ENCODE data around the gene CCDC85B.

Gene CCDC85B

DNA sequence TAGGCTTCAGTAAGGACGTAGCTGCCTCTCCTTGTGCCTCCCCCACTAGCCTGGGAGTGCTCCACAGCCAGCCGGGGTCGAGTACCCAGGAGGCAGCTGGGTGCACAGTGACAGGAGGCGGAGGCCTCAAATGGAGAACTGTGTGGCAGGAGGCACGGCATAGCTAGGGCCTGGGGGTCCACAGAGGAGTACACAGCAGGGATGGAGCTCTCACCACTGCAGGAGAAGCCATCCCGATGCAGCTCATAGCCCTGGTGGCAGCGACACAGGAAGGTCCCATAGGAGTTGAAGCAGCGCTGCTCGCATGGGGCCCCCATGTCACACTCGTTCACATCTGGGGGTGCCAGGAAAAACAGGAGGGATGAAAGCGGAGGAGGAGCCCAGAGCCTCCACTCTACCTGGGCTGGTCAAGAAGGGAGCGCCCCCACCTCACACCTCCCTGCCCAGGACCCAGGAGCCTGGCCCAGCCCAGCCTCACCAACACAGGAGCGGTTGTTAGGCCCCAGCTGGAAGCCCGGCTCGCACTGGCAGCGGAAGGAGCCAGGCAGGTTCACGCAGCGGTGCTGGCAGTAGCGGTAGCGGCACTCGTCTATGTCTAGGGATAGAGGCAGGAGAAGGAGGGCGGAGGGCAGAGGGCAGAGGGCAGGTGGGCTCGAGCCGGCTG lies 20.7 kb upstream of the CCDC85B start:
- DNase-seq, result no peak

DNA sequence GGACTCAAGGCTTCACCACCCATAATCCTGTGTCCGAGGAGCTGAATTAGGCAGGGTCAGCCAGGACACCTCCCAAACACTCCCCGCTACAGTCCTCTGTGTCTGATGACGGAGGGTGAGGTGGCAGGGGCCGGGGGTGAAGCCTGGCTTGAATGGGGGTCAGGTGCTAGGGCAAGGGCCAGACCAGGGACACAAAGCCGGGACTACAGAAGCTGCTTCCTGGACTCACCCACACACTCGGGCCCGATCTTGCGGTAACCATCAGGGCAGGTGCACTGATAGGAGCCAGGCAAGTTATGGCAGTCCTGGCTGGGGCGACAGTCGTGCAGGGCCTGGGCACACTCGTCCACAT lies 20.2 kb upstream of the CCDC85B start:
- no peak for DNase-seq

DNA sequence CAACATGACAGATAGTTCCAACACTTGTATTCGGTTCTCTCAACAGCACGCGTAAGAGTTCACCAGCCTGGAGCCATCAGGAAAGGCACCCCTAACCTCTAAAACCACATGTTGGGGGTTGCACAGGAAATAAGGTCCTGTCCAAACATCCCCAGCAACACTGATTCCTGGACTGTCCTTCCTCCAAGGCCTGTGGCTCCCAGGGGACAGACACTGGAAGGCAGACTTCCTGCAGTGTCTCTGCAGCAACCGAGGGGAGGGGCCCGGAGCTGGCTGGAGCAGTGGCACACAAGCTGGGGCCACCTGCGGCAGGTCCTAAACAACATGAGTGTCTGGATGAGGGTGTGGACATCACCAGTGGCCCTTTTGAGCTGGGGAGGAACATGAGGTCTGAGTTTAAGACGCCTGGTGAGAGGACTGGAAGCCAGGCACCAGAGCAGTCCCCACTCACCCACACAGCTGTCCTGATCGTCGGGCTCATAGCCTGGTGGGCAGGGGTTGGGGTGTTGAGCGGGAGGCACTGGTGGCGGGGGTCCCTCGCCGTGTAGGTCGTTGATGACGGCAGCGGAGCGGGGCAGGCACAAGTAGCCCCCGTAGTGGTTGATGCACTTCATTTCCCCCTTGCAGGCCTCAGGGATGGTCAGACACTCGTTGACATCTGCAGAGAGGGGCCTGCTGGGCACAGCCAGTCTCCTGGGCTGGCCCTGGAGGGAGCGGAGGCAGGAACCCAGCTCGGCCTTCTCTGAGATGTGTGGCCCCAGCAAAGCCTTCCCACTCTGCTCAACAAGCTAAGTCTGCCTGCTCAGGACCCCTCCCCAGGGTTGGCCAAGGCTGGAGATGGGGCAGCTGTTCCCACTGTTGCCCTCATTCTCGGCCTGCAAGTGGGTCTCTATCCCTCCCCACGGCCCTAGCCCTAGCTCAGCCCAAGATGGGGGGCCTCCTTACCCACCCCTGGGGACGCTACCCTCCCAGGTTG lies 19.5 kb upstream of the CCDC85B start:
- DNase-seq, result no peak

DNA sequence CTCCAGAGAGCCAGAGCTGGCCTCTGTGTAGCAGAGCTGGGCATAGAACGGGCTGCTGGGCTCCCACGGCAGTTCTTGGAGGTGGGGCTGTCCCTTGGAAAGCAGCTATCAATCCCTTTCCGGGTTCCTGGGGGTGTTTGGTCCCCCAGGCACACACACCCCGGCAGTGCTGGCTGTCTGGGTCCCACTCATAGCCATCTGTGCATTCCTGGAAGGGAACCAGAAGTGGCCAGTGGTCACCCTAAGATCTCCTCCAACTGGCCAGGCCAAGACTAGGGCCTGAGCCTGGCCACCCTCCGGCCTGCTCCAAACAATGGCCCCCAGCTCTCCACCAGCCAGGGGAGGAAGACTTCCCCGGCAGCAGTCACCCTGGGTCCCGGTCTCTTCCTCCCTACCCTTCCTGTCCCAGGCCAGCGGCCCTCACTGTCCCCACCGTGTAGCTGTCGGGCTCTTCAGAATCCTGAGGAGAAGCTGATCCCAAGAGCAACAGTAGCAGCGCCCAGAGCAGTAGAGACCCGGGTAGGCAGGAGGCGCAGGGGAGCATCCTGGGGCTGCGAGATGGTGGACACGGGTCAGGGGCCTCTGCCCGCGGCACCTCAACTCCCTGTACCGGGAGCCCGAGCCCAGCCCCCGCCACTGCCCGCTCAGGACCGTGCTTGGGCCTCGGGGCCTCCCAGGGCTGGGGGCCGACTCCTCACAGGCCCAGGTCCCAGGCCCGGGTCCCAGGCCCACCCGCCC lies 18.5 kb upstream of the CCDC85B start:
- no peak for DNase-seq

- DNase-seq, result no peak
These were observed 17.7 kb upstream of the CCDC85B start, which contains the start of gene EFEMP2 for GRCh38 chr11:65872586-65873317. TSS of gene EFEMP2 (minus strand) at chr11:65872800. CDS start at chr11:65872354, 446 bp downstream.

DNA sequence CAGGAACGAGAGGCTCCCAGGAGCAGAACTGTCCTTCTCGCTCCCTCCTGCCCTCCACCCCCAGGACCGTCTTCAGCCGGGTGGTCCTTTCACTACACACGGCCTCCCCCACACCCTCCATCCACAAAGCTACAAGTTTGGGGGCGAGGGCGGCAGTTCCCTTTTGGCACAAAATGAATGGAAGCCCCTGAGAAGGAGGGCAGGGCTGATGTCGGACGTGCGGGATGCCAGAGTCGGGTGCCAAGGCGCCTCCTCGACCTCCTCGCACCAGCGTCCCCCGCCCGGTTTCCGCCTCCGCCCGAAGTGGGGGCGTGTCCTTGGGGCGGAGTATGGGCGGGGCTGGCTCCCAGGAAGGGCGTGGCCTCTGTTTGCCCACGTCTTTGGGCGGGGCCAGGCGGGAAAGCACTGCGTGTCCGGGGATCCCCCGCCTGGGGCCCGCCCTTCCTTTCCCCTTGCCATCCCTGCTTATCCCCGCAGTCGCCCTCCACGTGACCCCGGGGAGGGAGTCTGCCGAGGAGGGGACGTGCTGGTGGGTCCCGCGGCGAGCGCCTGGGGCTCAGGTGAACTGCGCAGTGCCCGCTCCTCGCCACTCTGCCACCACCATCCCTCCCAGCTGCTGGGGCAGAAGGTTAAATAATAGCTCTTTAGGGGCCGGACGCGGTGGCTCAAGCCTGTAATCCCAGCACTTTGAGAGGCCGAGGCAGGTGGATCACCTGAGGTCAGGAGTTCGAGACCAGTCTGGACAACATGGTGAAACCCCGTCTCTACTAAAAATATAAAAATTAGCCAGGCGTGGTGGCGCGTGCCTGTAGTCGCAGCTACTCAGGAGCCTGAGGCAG lies 16.9 kb upstream of the CCDC85B start:
- peak; percentile 73 for DNase-seq

DNA sequence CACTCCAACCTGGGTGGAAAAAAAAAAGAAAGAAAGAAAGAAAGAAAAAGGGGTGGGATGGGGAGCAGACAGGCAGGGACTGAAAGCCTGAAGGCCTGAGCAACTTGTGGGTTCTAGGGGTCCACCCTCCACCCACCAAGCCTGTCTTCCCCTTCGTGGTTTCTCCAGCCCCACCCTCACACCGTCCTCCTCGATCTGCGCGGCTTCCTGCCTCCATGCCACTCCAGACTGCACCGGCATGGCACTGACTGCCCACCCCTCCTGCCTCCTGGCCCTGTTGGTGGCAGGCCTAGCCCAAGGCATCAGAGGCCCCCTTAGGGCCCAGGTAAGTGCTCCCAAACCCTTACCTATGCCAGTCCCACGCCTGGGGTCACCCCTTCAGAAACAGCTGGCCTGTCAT lies 10.9 kb upstream of the CCDC85B start, which contains the start of gene CTSW:
Gene CTSW, plus strand, starts transcription at position 221 of the 400 bp plus-strand sequence. Its CDS starts 18 bp downstream, at position 239.
- no peak for DNase-seq

DNA sequence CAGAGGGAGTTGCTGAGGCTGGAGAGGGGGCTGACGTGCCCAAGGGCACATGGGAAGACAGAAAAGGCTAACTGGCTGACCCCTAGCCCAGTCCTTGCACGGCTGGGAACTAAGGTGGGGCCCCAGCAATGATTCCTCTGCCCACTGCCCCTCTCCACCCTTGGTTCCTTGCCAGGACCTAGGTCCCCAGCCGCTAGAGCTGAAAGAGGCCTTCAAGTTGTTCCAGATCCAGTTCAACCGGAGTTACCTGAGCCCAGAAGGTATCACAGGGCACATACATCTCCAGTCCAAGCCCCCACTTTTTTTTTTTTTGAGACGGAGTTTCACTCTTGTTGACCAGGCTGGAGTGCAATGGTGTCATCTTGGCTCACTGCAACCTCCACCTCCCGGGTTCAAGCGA lies 10.4 kb upstream of the CCDC85B start:
- no peak for DNase-seq

DNA sequence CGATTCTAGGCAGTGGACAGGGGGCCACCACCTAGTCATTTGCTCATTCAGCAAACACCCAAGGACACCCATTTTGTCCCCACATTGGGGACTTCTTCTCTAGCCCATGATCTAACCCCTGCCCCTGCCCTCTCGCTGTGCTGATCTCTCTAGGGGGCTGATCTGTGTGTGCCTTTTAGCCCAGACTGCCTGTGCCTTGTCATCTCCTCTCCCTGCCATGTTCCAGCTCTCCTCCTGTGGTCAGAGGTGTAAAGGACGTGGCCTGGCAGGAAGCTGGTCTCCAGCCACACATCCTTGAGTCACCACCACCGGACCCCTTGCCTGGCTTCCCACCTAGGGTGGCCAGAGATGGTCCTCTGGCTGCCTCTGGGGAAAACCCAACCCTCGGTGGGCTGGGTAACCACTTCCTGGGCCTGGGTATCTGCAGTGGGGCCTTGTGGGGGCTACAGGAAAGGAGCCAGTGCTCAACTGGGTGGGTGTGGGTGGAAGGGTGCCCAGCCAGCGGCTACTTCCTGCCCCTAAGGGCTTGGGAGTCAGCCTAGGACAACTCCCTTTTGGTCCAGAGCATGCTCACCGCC lies 9.5 kb upstream of the CCDC85B start:
- DNase-seq, result no peak

DNA sequence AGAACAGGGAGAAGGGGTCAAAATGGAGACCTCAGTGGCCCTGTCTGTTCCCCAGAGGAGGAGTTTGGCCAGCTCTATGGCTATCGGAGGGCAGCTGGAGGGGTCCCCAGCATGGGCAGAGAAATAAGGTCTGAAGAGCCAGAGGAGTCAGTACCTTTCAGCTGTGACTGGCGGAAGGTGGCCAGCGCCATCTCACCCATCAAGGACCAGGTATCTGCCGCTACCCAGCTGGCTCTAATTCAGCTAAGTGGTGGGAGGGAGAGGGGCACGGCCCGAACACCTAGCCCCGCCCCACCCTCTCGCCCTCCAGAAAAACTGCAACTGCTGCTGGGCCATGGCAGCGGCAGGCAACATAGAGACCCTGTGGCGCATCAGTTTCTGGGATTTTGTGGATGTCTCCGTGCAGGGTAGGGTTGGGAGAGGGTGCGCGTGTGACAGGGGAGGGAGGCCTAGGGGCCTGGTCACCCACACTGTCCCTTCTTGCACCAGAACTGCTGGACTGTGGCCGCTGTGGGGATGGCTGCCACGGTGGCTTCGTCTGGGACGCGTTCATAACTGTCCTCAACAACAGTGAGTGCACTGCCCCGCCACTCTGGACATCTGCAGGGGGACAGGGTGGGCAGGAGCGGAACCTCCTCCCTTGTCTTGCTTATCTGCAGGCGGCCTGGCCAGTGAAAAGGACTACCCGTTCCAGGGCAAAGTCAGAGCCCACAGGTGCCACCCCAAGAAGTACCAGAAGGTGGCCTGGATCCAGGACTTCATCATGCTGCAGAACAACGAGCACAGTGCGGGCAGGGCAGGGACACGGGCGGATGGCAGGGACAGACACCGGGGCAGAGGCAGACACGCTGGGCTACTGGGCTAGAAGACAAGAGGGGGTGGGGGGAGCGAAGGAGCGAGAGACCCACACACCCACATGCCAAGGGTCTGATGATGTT lies 8.1 kb upstream of the CCDC85B start:
- no peak for DNase-seq

DNA sequence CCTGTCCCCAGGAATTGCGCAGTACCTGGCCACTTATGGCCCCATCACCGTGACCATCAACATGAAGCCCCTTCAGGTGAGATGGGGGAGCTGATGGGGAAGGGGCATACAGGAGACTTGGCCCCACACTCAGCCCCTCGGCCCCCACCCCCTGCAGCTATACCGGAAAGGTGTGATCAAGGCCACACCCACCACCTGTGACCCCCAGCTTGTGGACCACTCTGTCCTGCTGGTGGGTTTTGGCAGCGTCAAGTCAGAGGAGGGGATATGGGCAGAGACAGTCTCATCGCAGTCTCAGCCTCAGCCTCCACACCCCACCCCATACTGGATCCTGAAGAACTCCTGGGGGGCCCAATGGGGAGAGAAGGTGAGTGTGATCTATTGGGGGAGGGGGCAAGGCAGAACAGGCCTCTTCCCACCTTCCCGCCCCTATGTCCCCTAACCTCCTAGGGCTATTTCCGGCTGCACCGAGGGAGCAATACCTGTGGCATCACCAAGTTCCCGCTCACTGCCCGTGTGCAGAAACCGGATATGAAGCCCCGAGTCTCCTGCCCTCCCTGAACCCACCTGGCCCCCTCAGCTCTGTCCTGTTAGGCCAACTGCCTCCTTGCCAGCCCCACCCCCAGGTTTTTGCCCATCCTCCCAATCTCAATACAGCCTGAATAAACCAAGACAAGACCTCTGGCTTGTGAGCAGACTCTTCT lies 7.3 kb upstream of the CCDC85B start:
- DNase-seq, result no peak

GRCh38 chr11:65883786-65884715 lies 6.4 kb upstream of the CCDC85B start:
- no peak for DNase-seq

DNA sequence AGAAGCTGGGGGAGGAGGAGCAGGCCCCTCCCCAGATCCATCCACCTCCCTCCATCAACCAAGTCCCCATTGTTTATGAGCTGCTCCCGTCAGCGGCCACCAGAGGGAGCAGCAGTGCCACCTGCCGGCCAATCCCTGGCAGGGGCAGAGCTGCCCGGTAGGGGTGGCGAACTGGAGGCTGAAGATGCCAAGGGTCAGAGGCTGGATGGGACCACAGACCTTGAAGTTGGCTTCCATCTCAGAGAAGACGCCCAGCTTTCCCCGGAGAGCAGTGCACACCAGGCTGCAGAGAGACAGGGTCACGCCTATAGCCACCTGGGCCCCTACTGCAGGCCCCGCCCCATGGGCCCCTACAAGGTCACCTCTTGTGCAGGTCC lies 5.8 kb upstream of the CCDC85B start:
- peak; percentile 64 for DNase-seq

- DNase-seq, result no peak
These were observed 5.2 kb upstream of the CCDC85B start for GRCh38 chr11:65885231-65885630.

DNA sequence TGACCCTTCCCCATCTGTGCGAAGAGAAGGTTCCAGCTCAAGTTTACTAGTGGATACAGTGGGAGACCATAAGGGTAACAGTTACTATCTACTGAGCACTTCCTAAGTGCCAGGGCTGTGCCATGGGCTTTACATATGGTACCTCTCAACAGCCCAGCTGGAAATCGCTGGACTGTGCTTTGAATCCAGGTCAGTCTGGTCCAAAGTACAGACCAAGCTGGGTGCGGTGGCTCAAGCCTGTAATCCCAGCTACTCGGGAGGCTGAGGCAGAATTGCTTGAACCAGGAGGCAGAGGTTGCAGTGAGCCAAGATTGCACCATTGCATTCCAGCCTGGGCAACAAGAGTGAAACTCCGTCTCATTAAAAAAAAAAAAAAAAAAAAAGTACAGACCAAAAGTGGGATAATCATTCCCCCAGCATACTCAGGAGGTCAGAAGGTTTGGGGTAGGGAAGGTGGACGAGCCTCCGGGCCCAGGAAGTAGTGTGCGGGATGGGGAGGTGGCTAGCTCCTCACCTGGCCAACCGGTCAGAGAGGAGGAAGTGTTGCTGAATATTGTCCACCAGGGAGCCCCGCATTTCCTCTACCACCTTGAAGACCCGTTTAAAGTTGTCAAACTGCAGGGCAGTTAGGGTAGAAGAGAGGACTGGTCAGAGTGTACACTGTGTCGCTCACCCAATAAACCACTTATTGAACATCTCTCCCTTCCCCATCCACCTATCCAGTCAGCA lies 4.5 kb upstream of the CCDC85B start:
- no peak for DNase-seq

- no peak for DNase-seq
These were observed 3.4 kb upstream of the CCDC85B start for GRCh38 chr11:65886826-65887722.
